ENCODE data around the gene TYW1.
"Not testable (repeated sequence)": the region's sequence is repeated elsewhere in the genome, so short reads cannot be mapped to it uniquely, and the experiment has no call there.

TYW1 gene
- long read RNA-seq, donor 1, partial matches to known transcripts: 72 of 143 reads
- long read RNA-seq, donor 1, other reads (novel, unspliced or antisense): 67 of 143 reads
- long read RNA-seq, donor 2, partial matches to known transcripts: 6 of 6 reads
- long read RNA-seq, donor 2, other reads (novel, unspliced or antisense): 0 of 6 reads
- long read RNA-seq, donor 3, partial matches to known transcripts: 0 of 4 reads
- long read RNA-seq, donor 3, other reads (novel, unspliced or antisense): 0 of 4 reads
- long read RNA-seq, donor 4, partial matches to known transcripts: 6 of 8 reads
- long read RNA-seq, donor 4, other reads (novel, unspliced or antisense): 0 of 8 reads
- long read RNA-seq, donor 5, partial matches to known transcripts: 0 of 1 reads
- long read RNA-seq, donor 5, other reads (novel, unspliced or antisense): 0 of 1 reads
- long read RNA-seq, donor 6, partial matches to known transcripts: 8 of 8 reads
- long read RNA-seq, donor 6, other reads (novel, unspliced or antisense): 0 of 8 reads
- long read RNA-seq, donor 7: 0 reads
- long read RNA-seq, donor 8, partial matches to known transcripts: 0 of 2 reads
- long read RNA-seq, donor 8, other reads (novel, unspliced or antisense): 0 of 2 reads

- DNase-seq: peak; percentile 90
Observed at GRCh38 chr7:66996444-66997191, at the start of gene TYW1. TSS of gene TYW1 (plus strand) at chr7:66996833. CDS start at chr7:66996979, 146 bp downstream.

GRCh38 chr7:66948480-66949109 is 48.0 kb upstream of the TYW1 start:
- DNase-seq: no peak

GRCh38 chr7:66950311-66950710 is 46.3 kb upstream of the TYW1 start:
- DNase-seq: no peak

GRCh38 chr7:66950763-66951162 is 45.9 kb upstream of the TYW1 start:
- DNase-seq: no peak

- DNase-seq: no peak
Observed at GRCh38 chr7:66952343-66953043, 44.1 kb upstream of the TYW1 start.

GRCh38 chr7:66953044-66953427 is 43.6 kb upstream of the TYW1 start:
- no peak for DNase-seq

- DNase-seq: no peak
Observed at GRCh38 chr7:66957595-66958290, 38.9 kb upstream of the TYW1 start.

GRCh38 chr7:66958538-66959350 is 37.9 kb upstream of the TYW1 start:
- DNase-seq: no peak

GRCh38 chr7:66960192-66960591 is 36.4 kb upstream of the TYW1 start:
- DNase-seq: no peak

- no peak for DNase-seq
Observed at GRCh38 chr7:66961096-66961495, 35.5 kb upstream of the TYW1 start.

GRCh38 chr7:66964411-66964810 is 32.2 kb upstream of the TYW1 start:
- no peak for DNase-seq

- no peak for DNase-seq
Observed at GRCh38 chr7:66967029-66967428, 29.6 kb upstream of the TYW1 start.

GRCh38 chr7:66969001-66969400 is 27.6 kb upstream of the TYW1 start:
- DNase-seq: not testable (repeated sequence)

GRCh38 chr7:66970310-66970709 is 26.3 kb upstream of the TYW1 start:
- DNase-seq: no peak

GRCh38 chr7:66974986-66975590 is 21.5 kb upstream of the TYW1 start:
- DNase-seq: no peak

- not testable (repeated sequence) for DNase-seq
Observed at GRCh38 chr7:66978312-66978711, 18.3 kb upstream of the TYW1 start.

GRCh38 chr7:66979013-66979412 is 17.6 kb upstream of the TYW1 start:
- DNase-seq: not testable (repeated sequence)

GRCh38 chr7:66980336-66980735 is 16.3 kb upstream of the TYW1 start:
- not testable (repeated sequence) for DNase-seq

- DNase-seq: not testable (repeated sequence)
Observed at GRCh38 chr7:66989552-66989951, 7.1 kb upstream of the TYW1 start.

GRCh38 chr7:66994051-66994450 is 2.6 kb upstream of the TYW1 start:
- not testable (repeated sequence) for DNase-seq

All from right kidney (tissue), 9 donors.